K562 (cell line): ENCODE data around the gene FKBP2. TPM values are rescaled to one million over a fixed set of nuclear protein-coding genes. Genes with fewer than 3 reads are reported as not detected.

Source experiments
- ATF7 ChIP-seq: fragments of 450-650 bp; IDR thresholded peaks from 2 replicates; pipeline ENCODE4 v1.7.1; 2014; ENCODE audit warnings: mild to moderate bottlenecking, moderate library complexity
- EHMT2 ChIP-seq: fragments of 450-650 bp; IDR thresholded peaks from 2 replicates; pipeline ENCODE4 v1.6.1; 2018; ENCODE audit warnings: antibody characterized with exemption
- ESRRA ChIP-seq: fragments of 450-650 bp; IDR thresholded peaks from 2 replicates; pipeline ENCODE4 v1.6.1; 2014; ENCODE audit warnings: low read depth, mild to moderate bottlenecking, moderate library complexity, borderline replicate concordance
- EZH2 ChIP-seq: IDR thresholded peaks from 2 replicates; pipeline ENCODE4 v1.6.1; 2012; ENCODE audit warnings: low read depth, mild to moderate bottlenecking, inconsistent platforms, low read length, borderline replicate concordance
- HMG20B ChIP-seq: fragments of 250-450 bp; sonication (Bioruptor Pico); IDR thresholded peaks from 2 replicates; pipeline ENCODE4 v1.5.0; 2021; ENCODE audit warnings: mild to moderate bottlenecking
- KLF6 ChIP-seq: fragments of 250-450 bp; sonication (Bioruptor Pico); IDR thresholded peaks from 2 replicates; pipeline ENCODE4 v1.4.0; 2020; ENCODE audit warnings: mild to moderate bottlenecking, moderate library complexity, borderline replicate concordance
- MXI1 ChIP-seq: IDR thresholded peaks from 2 replicates; pipeline ENCODE4 v1.6.1; 2011; ENCODE audit warnings: low read depth, mild to moderate bottlenecking, improper control_type of control experiment, low read length
- NFIX ChIP-seq: fragments of 250-450 bp; sonication (Bioruptor Pico); IDR thresholded peaks from 2 replicates; pipeline ENCODE4 v1.4.0; 2020; ENCODE audit warnings: low read depth, mild to moderate bottlenecking, moderate library complexity
- RBM15 ChIP-seq: fragments of 200-400 bp; formaldehyde crosslinking; IDR thresholded peaks from 2 replicates; pipeline ENCODE4 v1.6.1; 2018; ENCODE audit warnings: mild to moderate bottlenecking, low read length, moderate library complexity; ENCODE audit not compliant: insufficient read depth
- RBM22 ChIP-seq: fragments of 200-400 bp; formaldehyde crosslinking; IDR thresholded peaks from 2 replicates; pipeline ENCODE4 v1.6.1; 2018; ENCODE audit warnings: low read length, low read depth; ENCODE audit not compliant: poor library complexity, severe bottlenecking
- SMARCA4 ChIP-seq: fragments of 450-650 bp; IDR thresholded peaks from 2 replicates; pipeline ENCODE4 v1.6.1; 2016
- SNIP1 ChIP-seq: fragments of 450-650 bp; IDR thresholded peaks from 2 replicates; pipeline ENCODE4 v1.7.1; 2017; ENCODE audit warnings: low read depth, mild to moderate bottlenecking
- TAF1 ChIP-seq: IDR thresholded peaks from 2 replicates; pipeline ENCODE4 v1.6.1; 2011; ENCODE audit warnings: mild to moderate bottlenecking, low read length, moderate library complexity; ENCODE audit not compliant: insufficient read depth, control insufficient read depth, severe bottlenecking; ENCODE audit errors: extremely low read depth
- ZNF253 ChIP-seq: fragments of 250-450 bp; sonication (Bioruptor Pico); conservative IDR thresholded peaks from 2 replicates; pipeline ENCODE4 v1.6.1; 2021; ENCODE audit warnings: mild to moderate bottlenecking
- ZNF551 ChIP-seq: fragments of 250-450 bp; sonication (Bioruptor Pico); IDR thresholded peaks from 2 replicates; pipeline ENCODE4 v1.5.0; 2021; ENCODE audit warnings: mild to moderate bottlenecking, moderate library complexity
- polyA plus RNA-seq, 8 experiments: library from polyadenylated mRNA; depleted of rRNA in 4 of 8; stranded (reverse) in 5 of 8; unstranded in 3 of 8; fragments of >200 nt; fragmentation: Nextera tagmentation in 2 of 8; fragmentation: Illumina TruSeq in 1 of 8; extraction: Ambion mirVana in 2 of 8; extraction: Trizol in 1 of 8; gene quantifications; 2 replicates each; pipeline versions ENCODE4 v1.2.1 to v1.2.3, GENCODE V29; 2011 to 2014; ENCODE audit warnings: inconsistent platforms in 1 of 8, missing spikeins in 1 of 8
- total RNA-seq, 7 experiments: library from RNA; depleted of rRNA in 6 of 7; stranded (reverse); fragments of >200 nt in 6 of 7; fragmentation: Illumina TruSeq in 2 of 7; extraction: Trizol in 2 of 7; gene quantifications; 2 replicates each; pipeline versions ENCODE4 v1.2.1 to v1.2.3, GENCODE V29; 2011 to 2021; ENCODE audit warnings: low replicate concordance in 1 of 7
- TF ChIP-seq, protein P1 (sequence below), 2 experiments: fragments of 450-650 bp in 1 of 2; sonication (generic) in 1 of 2; formaldehyde crosslinking in 1 of 2; IDR thresholded peaks; 2 replicates each; pipeline versions ENCODE4 v1.7.1 to v1.9.0; 2016 to 2022; ENCODE audit warnings: inconsistent platforms in 1 of 2, mild to moderate bottlenecking in 1 of 2, missing genetic modification reagents in 1 of 2
- TF ChIP-seq, protein P2 (sequence below): fragments of 250-450 bp; sonication (Bioruptor Pico); IDR thresholded peaks from 2 replicates; pipeline ENCODE4 v1.8.0; 2022; ENCODE audit warnings: inconsistent platforms, mild to moderate bottlenecking, moderate library complexity, borderline replicate concordance

The FKBP2 gene
- total and polyA plus RNA-seq, 9 of the 15 experiments (the other 6 are each of a cell fraction or from before 2014, with no cell fraction given): 3.5 to 151 (median 58.1) TPM

DNA sequence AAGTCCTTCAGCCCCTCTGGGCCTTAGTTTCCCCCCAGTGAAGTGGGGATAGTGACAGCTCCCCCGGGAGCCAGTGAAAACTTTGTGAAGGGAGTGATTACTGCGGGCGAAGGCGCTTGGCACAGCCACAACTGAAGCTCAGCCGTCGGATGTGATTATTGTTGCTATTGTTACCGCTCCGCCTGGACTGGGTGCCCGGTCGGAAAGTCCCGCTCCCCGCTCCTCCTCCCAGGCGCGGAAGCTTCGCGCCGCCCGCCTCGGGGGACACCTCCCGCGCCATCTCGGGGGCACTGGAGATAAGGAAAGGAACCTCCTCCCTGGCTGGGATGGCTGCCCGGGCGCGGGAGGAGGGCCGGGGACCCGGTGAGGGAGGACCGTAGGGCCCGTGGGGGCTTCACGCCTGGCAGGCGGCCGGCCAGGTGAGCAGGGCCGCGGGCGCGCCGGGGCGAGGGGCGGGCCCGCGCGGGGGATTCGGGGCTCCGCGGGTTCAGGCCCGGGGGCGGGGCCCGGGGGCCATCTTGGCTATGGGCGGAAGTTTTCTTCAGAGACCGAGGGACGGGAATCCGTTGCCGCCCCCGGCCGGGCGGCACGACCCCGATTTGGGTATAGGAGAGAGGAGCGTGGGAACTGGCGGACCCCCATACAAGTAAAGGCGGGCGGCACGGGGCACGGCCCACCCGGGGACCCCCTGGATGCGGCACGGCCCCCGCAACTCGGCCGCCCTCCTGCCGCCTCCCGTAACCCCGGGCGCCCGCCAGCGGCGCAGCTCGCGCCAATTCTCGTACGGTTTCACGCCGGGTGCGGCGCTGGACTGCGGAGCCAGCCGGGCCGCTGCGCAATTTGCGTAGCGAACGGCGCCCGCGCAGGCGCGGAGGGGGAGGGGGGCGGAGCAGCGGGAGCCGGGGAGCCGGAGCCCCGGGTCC, 44.3 kb downstream of the FKBP2 start, which contains the start of gene GPR137 (continued):
- TF ChIP-seq SMARCA4 (0 out of 2 replicates have a peak, but pooled peaks have one; percentile 31), RBM22 (no peak), MXI1 (no peak; the same call in 1 of the 2 replicates), NFIX (CRISPR knock-in tag) (no peak), TAF1 (no peak), EHMT2 (no peak), ZNF551 (no peak), ZNF253 (CRISPR knock-in tag) (no peak), ESRRA (peak; percentile 84; the same call in 1 of the 2 replicates), ATF7 (peak; percentile 64), HMG20B (CRISPR knock-in tag) (no peak), RBM15 (peak; percentile 92; the same call in 1 of the 2 replicates), SNIP1 (no peak), EZH2 (no peak), KLF6 (CRISPR knock-in tag) (no peak)
- TF ChIP-seq, protein P1, sequence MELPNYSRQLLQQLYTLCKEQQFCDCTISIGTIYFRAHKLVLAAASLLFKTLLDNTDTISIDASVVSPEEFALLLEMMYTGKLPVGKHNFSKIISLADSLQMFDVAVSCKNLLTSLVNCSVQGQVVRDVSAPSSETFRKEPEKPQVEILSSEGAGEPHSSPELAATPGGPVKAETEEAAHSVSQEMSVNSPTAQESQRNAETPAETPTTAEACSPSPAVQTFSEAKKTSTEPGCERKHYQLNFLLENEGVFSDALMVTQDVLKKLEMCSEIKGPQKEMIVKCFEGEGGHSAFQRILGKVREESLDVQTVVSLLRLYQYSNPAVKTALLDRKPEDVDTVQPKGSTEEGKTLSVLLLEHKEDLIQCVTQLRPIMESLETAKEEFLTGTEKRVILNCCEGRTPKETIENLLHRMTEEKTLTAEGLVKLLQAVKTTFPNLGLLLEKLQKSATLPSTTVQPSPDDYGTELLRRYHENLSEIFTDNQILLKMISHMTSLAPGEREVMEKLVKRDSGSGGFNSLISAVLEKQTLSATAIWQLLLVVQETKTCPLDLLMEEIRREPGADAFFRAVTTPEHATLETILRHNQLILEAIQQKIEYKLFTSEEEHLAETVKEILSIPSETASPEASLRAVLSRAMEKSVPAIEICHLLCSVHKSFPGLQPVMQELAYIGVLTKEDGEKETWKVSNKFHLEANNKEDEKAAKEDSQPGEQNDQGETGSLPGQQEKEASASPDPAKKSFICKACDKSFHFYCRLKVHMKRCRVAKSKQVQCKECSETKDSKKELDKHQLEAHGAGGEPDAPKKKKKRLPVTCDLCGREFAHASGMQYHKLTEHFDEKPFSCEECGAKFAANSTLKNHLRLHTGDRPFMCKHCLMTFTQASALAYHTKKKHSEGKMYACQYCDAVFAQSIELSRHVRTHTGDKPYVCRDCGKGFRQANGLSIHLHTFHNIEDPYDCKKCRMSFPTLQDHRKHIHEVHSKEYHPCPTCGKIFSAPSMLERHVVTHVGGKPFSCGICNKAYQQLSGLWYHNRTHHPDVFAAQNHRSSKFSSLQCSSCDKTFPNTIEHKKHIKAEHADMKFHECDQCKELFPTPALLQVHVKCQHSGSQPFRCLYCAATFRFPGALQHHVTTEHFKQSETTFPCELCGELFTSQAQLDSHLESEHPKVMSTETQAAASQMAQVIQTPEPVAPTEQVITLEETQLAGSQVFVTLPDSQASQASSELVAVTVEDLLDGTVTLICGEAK (IDR thresholded peaks at IDR 0.05): 0 out of 2 replicates have a peak, but pooled peaks have one; percentile 4
- TF ChIP-seq, protein P1 (CRISPR knock-in tag; IDR thresholded peaks at IDR 0.05): no peak
- TF ChIP-seq, protein P2, sequence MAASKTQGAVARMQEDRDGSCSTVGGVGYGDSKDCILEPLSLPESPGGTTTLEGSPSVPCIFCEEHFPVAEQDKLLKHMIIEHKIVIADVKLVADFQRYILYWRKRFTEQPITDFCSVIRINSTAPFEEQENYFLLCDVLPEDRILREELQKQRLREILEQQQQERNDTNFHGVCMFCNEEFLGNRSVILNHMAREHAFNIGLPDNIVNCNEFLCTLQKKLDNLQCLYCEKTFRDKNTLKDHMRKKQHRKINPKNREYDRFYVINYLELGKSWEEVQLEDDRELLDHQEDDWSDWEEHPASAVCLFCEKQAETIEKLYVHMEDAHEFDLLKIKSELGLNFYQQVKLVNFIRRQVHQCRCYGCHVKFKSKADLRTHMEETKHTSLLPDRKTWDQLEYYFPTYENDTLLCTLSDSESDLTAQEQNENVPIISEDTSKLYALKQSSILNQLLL (CRISPR knock-in tag): no peak
